Activated gamma-delta T cell treated with Interleukin-2 at 50 U/mL for 16 hours (primary cell): ENCODE data around the gene MTUS2.

Experiments used
- DNase-seq: peaks from one replicate; pipeline ENCODE4 v3.0.0-alpha.2; 2020

MTUS2 gene

GRCh38 chr13:29428310-29429181 is 608.4 kb downstream of the MTUS2 start:
- DNase-seq: no peak

- DNase-seq: no peak
These were observed 609.3 kb downstream of the MTUS2 start for GRCh38 chr13:29429286-29429900.

- DNase-seq: no peak
These were observed 614.2 kb downstream of the MTUS2 start for GRCh38 chr13:29434217-29434945.

GRCh38 chr13:29435125-29435911 is 615.2 kb downstream of the MTUS2 start:
- DNase-seq: no peak

GRCh38 chr13:29436291-29436690 is 616.2 kb downstream of the MTUS2 start:
- DNase-seq: no peak

- no peak for DNase-seq
These were observed 616.7 kb downstream of the MTUS2 start for GRCh38 chr13:29436721-29437280.

- no peak for DNase-seq
These were observed 618.6 kb downstream of the MTUS2 start for GRCh38 chr13:29438769-29439168.

- DNase-seq: no peak
These were observed 619.7 kb downstream of the MTUS2 start for GRCh38 chr13:29439601-29440388.

GRCh38 chr13:29441306-29441705 is 621.2 kb downstream of the MTUS2 start:
- DNase-seq: no peak

- DNase-seq: no peak
These were observed 625.9 kb downstream of the MTUS2 start for GRCh38 chr13:29446016-29446415.

GRCh38 chr13:29448174-29448573 is 628.0 kb downstream of the MTUS2 start:
- no peak for DNase-seq

- no peak for DNase-seq
These were observed 629.6 kb downstream of the MTUS2 start for GRCh38 chr13:29449726-29450125.

- DNase-seq: no peak
These were observed 631.8 kb downstream of the MTUS2 start for GRCh38 chr13:29451976-29452375.

- DNase-seq: no peak
These were observed 632.9 kb downstream of the MTUS2 start for GRCh38 chr13:29452773-29453616.

- no peak for DNase-seq
These were observed 633.5 kb downstream of the MTUS2 start for GRCh38 chr13:29453617-29454011.

- DNase-seq: no peak
These were observed 634.9 kb downstream of the MTUS2 start for GRCh38 chr13:29454931-29455481.

GRCh38 chr13:29456419-29456818 is 636.3 kb downstream of the MTUS2 start:
- no peak for DNase-seq

GRCh38 chr13:29457299-29457698 is 637.2 kb downstream of the MTUS2 start:
- DNase-seq: no peak

GRCh38 chr13:29458419-29458818 is 638.3 kb downstream of the MTUS2 start:
- no peak for DNase-seq

GRCh38 chr13:29459813-29460355 is 639.7 kb downstream of the MTUS2 start:
- no peak for DNase-seq
